ENCODE results near the gene DAD1.
"Not testable (repeated sequence)": the region's sequence is repeated elsewhere in the genome, so short reads cannot be mapped to it uniquely, and the experiment has no call there.

Gene DAD1

GRCh38 chr14:22553861-22554497 is 35.0 kb downstream of the DAD1 start:
- not testable (repeated sequence) for DNase-seq (ENCODE audit: low spot score); FAIRE-seq

- DNase-seq (ENCODE audit: low spot score): no peak
- no peak for FAIRE-seq
Measured at GRCh38 chr14:22553445-22553844, 35.6 kb downstream of the DAD1 start.

- DNase-seq (ENCODE audit: low spot score) (no peak), FAIRE-seq (no peak)
Measured at GRCh38 chr14:22552827-22553076, 36.3 kb downstream of the DAD1 start.

GRCh38 chr14:22552001-22552826 is 36.8 kb downstream of the DAD1 start:
- FAIRE-seq (no peak), DNase-seq (ENCODE audit: low spot score) (no peak)

GRCh38 chr14:22551605-22551997 is 37.4 kb downstream of the DAD1 start:
- FAIRE-seq (no peak), DNase-seq (ENCODE audit: low spot score) (no peak)

- DNase-seq (ENCODE audit: low spot score): no peak
- no peak for FAIRE-seq
Measured at GRCh38 chr14:22549981-22550673, 38.9 kb downstream of the DAD1 start.

DNA sequence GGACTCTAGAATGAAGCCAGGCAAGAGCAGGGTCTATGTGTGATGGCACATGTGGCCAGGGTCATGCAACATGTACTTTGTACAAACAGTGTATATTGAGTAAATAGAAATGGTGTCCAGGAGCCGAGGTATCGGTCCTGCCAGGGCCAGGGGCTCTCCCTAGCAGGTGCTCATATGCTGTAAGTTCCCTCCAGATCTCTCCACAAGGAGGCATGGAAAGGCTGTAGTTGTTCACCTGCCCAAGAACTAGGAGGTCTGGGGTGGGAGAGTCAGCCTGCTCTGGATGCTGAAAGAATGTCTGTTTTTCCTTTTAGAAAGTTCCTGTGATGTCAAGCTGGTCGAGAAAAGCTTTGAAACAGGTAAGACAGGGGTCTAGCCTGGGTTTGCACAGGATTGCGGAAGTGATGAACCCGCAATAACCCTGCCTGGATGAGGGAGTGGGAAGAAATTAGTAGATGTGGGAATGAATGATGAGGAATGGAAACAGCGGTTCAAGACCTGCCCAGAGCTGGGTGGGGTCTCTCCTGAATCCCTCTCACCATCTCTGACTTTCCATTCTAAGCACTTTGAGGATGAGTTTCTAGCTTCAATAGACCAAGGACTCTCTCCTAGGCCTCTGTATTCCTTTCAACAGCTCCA is 39.6 kb downstream of the DAD1 start:
- FAIRE-seq (no peak), DNase-seq (ENCODE audit: low spot score) (no peak)

DNA sequence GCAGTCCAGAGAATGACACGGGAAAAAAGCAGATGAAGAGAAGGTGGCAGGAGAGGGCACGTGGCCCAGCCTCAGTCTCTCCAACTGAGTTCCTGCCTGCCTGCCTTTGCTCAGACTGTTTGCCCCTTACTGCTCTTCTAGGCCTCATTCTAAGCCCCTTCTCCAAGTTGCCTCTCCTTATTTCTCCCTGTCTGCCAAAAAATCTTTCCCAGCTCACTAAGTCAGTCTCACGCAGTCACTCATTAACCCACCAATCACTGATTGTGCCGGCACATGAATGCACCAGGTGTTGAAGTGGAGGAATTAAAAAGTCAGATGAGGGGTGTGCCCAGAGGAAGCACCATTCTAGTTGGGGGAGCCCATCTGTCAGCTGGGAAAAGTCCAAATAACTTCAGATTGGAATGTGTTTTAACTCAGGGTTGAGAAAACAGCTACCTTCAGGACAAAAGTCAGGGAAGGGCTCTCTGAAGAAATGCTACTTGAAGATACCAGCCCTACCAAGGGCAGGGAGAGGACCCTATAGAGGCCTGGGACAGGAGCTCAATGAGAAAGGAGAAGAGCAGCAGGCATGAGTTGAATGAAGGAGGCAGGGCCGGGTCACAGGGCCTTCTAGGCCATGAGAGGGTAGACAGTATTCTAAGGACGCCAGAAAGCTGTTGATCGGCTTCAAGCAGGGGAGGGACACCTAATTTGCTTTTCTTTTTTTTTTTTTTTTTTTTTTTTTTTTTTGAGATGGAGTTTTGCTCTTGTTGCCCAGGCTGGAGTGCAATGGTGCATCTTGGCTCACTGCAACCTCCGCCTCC is 40.9 kb downstream of the DAD1 start:
- no peak for DNase-seq (ENCODE audit: low spot score)
- no peak for FAIRE-seq

- no peak for DNase-seq (ENCODE audit: low spot score)
- FAIRE-seq: no peak
Measured at GRCh38 chr14:22547313-22547947, 41.6 kb downstream of the DAD1 start.

- FAIRE-seq (no peak), DNase-seq (ENCODE audit: low spot score) (no peak)
Measured at GRCh38 chr14:22546722-22547071, 42.3 kb downstream of the DAD1 start.

DNA sequence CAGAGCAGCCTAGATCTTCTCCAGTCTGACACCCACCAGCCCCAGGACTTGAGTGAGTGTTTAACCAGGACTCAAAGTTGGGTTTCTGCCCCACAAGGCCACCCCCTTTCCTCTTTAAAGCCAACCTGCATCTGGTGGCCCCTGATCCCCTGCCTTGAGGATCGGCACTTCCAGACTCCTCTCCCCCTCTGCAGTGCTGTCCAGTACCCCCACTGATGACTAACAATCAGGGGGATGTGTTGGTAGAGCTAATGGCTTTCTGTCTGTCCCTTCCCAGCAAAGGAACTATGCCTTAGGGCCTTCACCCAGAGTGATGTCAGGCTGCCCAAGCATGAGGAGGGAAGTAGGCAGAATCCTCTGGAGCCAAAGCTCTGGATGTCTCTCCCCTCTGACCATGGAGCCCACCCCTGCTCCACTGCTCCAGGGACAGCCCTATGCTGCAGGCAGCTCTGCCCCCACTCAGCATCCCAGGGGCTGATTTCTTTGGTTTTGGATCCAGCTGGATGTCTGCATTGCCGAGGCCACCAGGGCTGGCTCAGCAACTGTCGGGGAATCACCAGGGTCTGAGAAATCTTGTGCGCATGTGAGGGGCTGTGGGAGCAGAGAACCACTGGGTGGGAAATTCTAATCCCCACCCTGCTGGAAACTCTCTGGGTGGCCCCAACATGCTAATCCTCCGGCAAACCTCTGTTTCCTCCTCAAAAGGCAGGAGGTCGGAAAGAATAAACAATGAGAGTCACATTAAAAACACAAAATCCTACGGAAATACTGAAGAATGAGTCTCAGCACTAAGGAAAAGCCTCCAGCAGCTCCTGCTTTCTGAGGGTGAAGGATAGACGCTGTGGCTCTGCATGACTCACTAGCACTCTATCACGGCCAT is 42.9 kb downstream of the DAD1 start:
- FAIRE-seq: no peak
- no peak for DNase-seq (ENCODE audit: low spot score)

DNA sequence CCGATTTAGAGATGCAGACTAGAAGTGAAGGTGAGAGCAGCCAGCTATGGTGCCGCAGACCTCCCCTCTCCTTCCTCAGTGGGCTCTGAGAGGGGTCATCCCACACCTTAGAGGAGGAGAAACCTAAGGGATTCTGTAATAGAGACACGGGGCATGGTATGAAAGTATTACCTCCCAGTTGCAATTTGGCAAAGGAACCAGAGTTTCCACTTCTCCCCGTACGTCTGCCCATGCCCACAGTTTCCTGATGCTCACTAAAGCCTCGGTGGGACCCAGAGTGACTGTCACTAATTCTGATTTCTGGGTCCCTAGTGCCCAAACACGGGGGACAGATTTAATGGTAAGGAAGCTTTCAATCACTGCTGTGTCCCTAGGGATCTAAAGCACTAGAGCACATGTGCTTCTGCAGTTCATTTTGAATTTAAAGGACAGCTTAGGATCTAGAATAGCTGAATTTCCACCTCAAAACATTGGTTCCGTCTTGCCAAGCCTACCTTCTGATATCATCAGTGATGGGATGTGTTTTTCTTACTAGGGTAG is 44.1 kb downstream of the DAD1 start:
- DNase-seq (ENCODE audit: low spot score) (no peak), FAIRE-seq (no peak)

GRCh38 chr14:22544406-22544805 is 44.6 kb downstream of the DAD1 start:
- no peak for DNase-seq (ENCODE audit: low spot score)
- FAIRE-seq: no peak

- FAIRE-seq; DNase-seq (ENCODE audit: low spot score): not testable (repeated sequence)
Measured at GRCh38 chr14:22543570-22544357, 45.3 kb downstream of the DAD1 start.

- DNase-seq (ENCODE audit: low spot score) (no peak), FAIRE-seq (no peak)
Measured at GRCh38 chr14:22542360-22542759, 46.7 kb downstream of the DAD1 start.

GRCh38 chr14:22541721-22542120 is 47.3 kb downstream of the DAD1 start:
- no peak for DNase-seq (ENCODE audit: low spot score)
- no peak for FAIRE-seq

GRCh38 chr14:22540811-22541360 is 48.1 kb downstream of the DAD1 start:
- DNase-seq (ENCODE audit: low spot score) (no peak), FAIRE-seq (no peak)

DNA sequence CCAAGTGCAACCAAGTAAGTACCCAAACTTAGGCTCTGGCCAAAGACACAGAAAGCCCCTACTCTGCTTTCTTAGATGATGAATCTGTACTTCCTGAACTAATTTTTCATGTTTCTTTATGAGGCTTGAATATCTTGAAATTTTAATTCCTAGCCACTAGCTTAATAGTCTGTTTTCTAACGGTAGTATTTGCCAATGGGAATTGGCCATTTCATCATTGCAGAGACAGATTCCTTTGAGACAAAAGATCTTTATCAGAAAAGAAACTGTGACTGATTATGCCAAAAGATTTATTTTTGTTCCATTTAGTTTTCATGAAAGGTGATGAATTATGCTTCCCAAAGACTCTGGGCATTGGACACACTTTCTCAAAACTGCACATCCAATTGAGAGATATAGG is 48.7 kb downstream of the DAD1 start:
- FAIRE-seq: no peak

GRCh38 chr14:22539831-22540230 is 49.2 kb downstream of the DAD1 start:
- FAIRE-seq: no peak

More for the DNA sequence above, 48.7 kb downstream of the DAD1 start:
- no peak for DNase-seq (ENCODE audit: low spot score)

More at GRCh38 chr14:22539831-22540230, 49.2 kb downstream of the DAD1 start:
- no peak for DNase-seq (ENCODE audit: low spot score)

Data from RCC 7860 (cell line).